Psoas muscle (tissue), 8 donors: ENCODE results near the gene OSM. TPM values are rescaled to one million over a fixed set of nuclear protein-coding genes. Genes with fewer than 3 reads are reported as not detected.
A peak's percentile ranks its signal among the peaks of the same experiment; 100 is the strongest.

Source experiments
- ATAC-seq, 4 donors: fragments of 200-7000 bp; cut with Tn5 transposase; one replicate each; pipeline ENCODE4 v1.9.1; 2020; ENCODE audit warnings: moderate library complexity in 3 of 4, mild to moderate bottlenecking in 2 of 4
- DNase-seq, 2 donors: peaks; one replicate each; pipeline ENCODE4 v3.0.0-alpha.2; 2020
- H3K27ac ChIP-seq: fragments of 200-600 bp; one replicate; pipeline ENCODE4 v1.8.0; 2022
- H3K27me3 ChIP-seq, 3 donors: fragments of 200-600 bp in 1 of 3; one replicate each; pipeline versions ENCODE4 v1.6.1 to v1.8.0; 2013 to 2022; ENCODE audit warnings: low read length in 2 of 3, mild to moderate bottlenecking in 2 of 3, moderate library complexity in 1 of 3; ENCODE audit not compliant: insufficient read depth in 3 of 3
- H3K36me3 ChIP-seq, 2 donors: fragments of 200-600 bp in 1 of 2; one replicate each; pipeline versions ENCODE4 v1.6.1 to v1.8.0; 2013 to 2022; ENCODE audit warnings: low read depth in 1 of 2, mild to moderate bottlenecking in 1 of 2, moderate library complexity in 1 of 2; ENCODE audit not compliant: insufficient read depth in 1 of 2
- H3K4me1 ChIP-seq: fragments of 200-600 bp; one replicate; pipeline ENCODE4 v1.8.0; 2022
- H3K4me3 ChIP-seq: fragments of 200-600 bp; one replicate; pipeline ENCODE4 v1.8.0; 2022; ENCODE audit warnings: mild to moderate bottlenecking
- H3K9me3 ChIP-seq: fragments of 200-600 bp; one replicate; pipeline ENCODE4 v1.8.0; 2022
- CTCF ChIP-seq: fragments of 200-600 bp; IDR thresholded peaks from one replicate; pipeline ENCODE4 v1.8.0; 2022; ENCODE audit warnings: antibody characterized with exemption
- WGBS, 3 donors: extraction: QIAGEN DNeasy Blood & Tissue Kit; methylation state at CpG; one replicate each; pipeline versions ENCODE4 v1.1.6 to v1.1.7; 2013; 5-methylcytosine and 5-hydroxymethylcytosine counted together
- intact Hi-C, 2 donors: fragments of 100-400 bp; cut with DNase I; formaldehyde crosslinking; loops; one replicate each; pipeline versions ENCODE4 v1.11.0 to v1.14.2; 2022
- polyA plus RNA-seq, 3 donors: library from polyadenylated mRNA; stranded (reverse); fragments of 200-250 nt; gene quantifications; one replicate each; pipeline ENCODE4 v1.2.3, GENCODE V29; 2013
- total RNA-seq, 4 donors: library from RNA; stranded (reverse); fragmentation: NEBNext Ultra II Directional in 2 of 4; extraction: Animal tissue kit (Norgen Biotek cat#: 25700) in 2 of 4; gene quantifications; one replicate each; pipeline versions ENCODE4 v1.2.1 to v1.2.4, GENCODE V29; 2021 to 2023
- donor health status: healthy with polysubstance abuse.
- donor health status: DM: no; HTN: no; CAD: no; lungs with moderate emphysema.
- donor health status: Bipolar disorder and iron deficiency.
- donor health status: healthy.
- donor health status: DM: yes; HTN: yes; CAD: no.
- donor health status: DM: no; HTN: no; CAD: no.
- donor health status: DM: no; HTN: no; CAD: no.
- donor health status: DM: yes; HTN: yes; CAD: no.

The OSM gene
- total and polyA plus RNA-seq, 7 donors = 0.08 to 0.39 (median 0.23) TPM; not detected in 3

GRCh38 chr22:30252411-30253204 lies 14.0 kb downstream of the OSM start:
- peak in 1 of 4 donors; percentile 4 for ATAC-seq
- DNase-seq = no peak
- TF ChIP-seq CTCF = no peak
- no peak overlapping the region for H3K4me3 ChIP-seq
- no peaks in the 10 kb centered on the region for H3K9me3 ChIP-seq
- peaks cover 0 to 25% (median 0%) of the 10 kb centered on the region in 3 donors for H3K27me3 ChIP-seq
- H3K27ac ChIP-seq = peak overlapping the region; percentile 16
- intact Hi-C loops = no loop called here
- H3K4me1 ChIP-seq = no peaks in the 10 kb centered on the region
- H3K36me3 ChIP-seq = no peaks in the 10 kb centered on the region
- 59 to 65% (median 65%) methylated on average over 22 of the region's 22 CpGs for WGBS, 3 donors

GRCh38 chr22:30251711-30252110 lies 14.9 kb downstream of the OSM start:
- Histone ChIP-seq H3K4me3 (no peak overlapping the region), H3K9me3 (no peaks in the 10 kb centered on the region), H3K4me1 (no peaks in the 10 kb centered on the region), H3K27me3 (peaks cover 0 to 34% (median 5%) of the 10 kb centered on the region in 3 donors), H3K27ac (no peak overlapping the region), H3K36me3 (no peaks in the 10 kb centered on the region)
- no peak for TF ChIP-seq CTCF
- 64 to 71% (median 65%) methylated on average over 10 of the region's 10 CpGs for WGBS, 3 donors
- DNase-seq (no peak), ATAC-seq (no peak)
- intact Hi-C loops = no loop called here

GRCh38 chr22:30250661-30251267 lies 15.9 kb downstream of the OSM start:
- Histone ChIP-seq H3K4me3 (no peak overlapping the region), H3K27me3 (peaks cover 0 to 44% (median 11%) of the 10 kb centered on the region in 3 donors), H3K4me1 (peaks cover 4% of the 10 kb centered on the region), H3K9me3 (no peaks in the 10 kb centered on the region), H3K36me3 (no peaks in the 10 kb centered on the region), H3K27ac (no peak overlapping the region)
- ATAC-seq (peak in 1 of 4 donors; percentile 40), DNase-seq (no peak)
- no peak for TF ChIP-seq CTCF
- intact Hi-C loops = no loop called here
- 59 to 67% (median 64%) methylated on average over 12 of the region's 12 CpGs for WGBS, 3 donors

- intact Hi-C loops = no loop called here
- no peak overlapping the region for H3K4me3 ChIP-seq
- no peak for DNase-seq
- no peaks in the 10 kb centered on the region for H3K9me3 ChIP-seq
- ATAC-seq = no peak
- TF ChIP-seq CTCF = no peak
- WGBS, 3 donors = 93 to 95% (median 95%) methylated on average over 3 of the region's 3 CpGs
- H3K27me3 ChIP-seq = peaks cover 0 to 48% (median 15%) of the 10 kb centered on the region in 3 donors
- no peak overlapping the region for H3K27ac ChIP-seq
- peaks cover 4% of the 10 kb centered on the region for H3K4me1 ChIP-seq
- no peaks in the 10 kb centered on the region for H3K36me3 ChIP-seq
Measured at GRCh38 chr22:30250039-30250565, 16.5 kb downstream of the OSM start.
